HepG2 (cell line): ENCODE measurements around the gene KDM3B. TPM values are rescaled to one million over a fixed set of nuclear protein-coding genes. Genes with fewer than 3 reads are reported as not detected.

ENCODE experiments used
- CEBPG ChIP-seq: IDR thresholded peaks from 2 replicates; pipeline ENCODE4 v1.6.1; 2016
- FOXO1 ChIP-seq: sonication (generic); formaldehyde crosslinking; IDR thresholded peaks from 2 replicates; pipeline ENCODE4 v1.4.0; 2020; ENCODE audit warnings: missing genetic modification reagents
- GABPB1 ChIP-seq: IDR thresholded peaks from 2 replicates; pipeline ENCODE4 v1.6.1; 2016; ENCODE audit warnings: mild to moderate bottlenecking, missing genetic modification reagents, moderate library complexity, missing compliant biosample characterization
- HIVEP1 ChIP-seq: sonication (generic); formaldehyde crosslinking; IDR thresholded peaks from 2 replicates; pipeline ENCODE4 v1.4.0; 2020; ENCODE audit warnings: mild to moderate bottlenecking, missing genetic modification reagents
- NFE2L2 ChIP-seq: fragments of 150-350 bp; IDR thresholded peaks from 2 replicates; pipeline ENCODE4 v1.6.1; 2014; ENCODE audit warnings: low read length
- PCBP2 ChIP-seq: fragments of 200-400 bp; formaldehyde crosslinking; optimal IDR thresholded peaks from 2 replicates; pipeline ENCODE3; 2018; ENCODE audit warnings: low read length, low read depth; ENCODE audit not compliant: poor library complexity, severe bottlenecking
- RFXAP ChIP-seq: sonication (generic); formaldehyde crosslinking; IDR thresholded peaks from 2 replicates; pipeline ENCODE4 v1.4.0; 2020; ENCODE audit warnings: missing genetic modification reagents, borderline replicate concordance
- SIN3B ChIP-seq: fragments of 150-350 bp; IDR thresholded peaks from 2 replicates; pipeline ENCODE4 v1.6.1; 2014; ENCODE audit warnings: low read length
- TGIF2 ChIP-seq: IDR thresholded peaks from 2 replicates; pipeline ENCODE4 v1.6.1; 2016; ENCODE audit warnings: control low read depth, missing compliant biosample characterization
- ZMYM4 ChIP-seq: sonication (generic); formaldehyde crosslinking; IDR thresholded peaks from 2 replicates; pipeline ENCODE4 v1.8.1; 2023; ENCODE audit warnings: mild to moderate bottlenecking, missing genetic modification reagents
- ZNF292 ChIP-seq: sonication (generic); formaldehyde crosslinking; IDR thresholded peaks from 2 replicates; pipeline ENCODE4 v1.8.1; 2022; ENCODE audit warnings: mild to moderate bottlenecking, low read depth, missing genetic modification reagents, borderline replicate concordance
- ZNF589 ChIP-seq: sonication (generic); formaldehyde crosslinking; conservative IDR thresholded peaks from 2 replicates; pipeline ENCODE4 v1.8.0; 2022; ENCODE audit warnings: mild to moderate bottlenecking, moderate library complexity, missing genetic modification reagents
- ZNF678 ChIP-seq: sonication (generic); formaldehyde crosslinking; IDR thresholded peaks from 2 replicates; pipeline ENCODE4 v1.4.0; 2020; ENCODE audit warnings: mild to moderate bottlenecking, missing genetic modification reagents
- ZNF724P ChIP-seq: sonication (generic); formaldehyde crosslinking; IDR thresholded peaks from 2 replicates; pipeline ENCODE4 v1.8.0; 2022; ENCODE audit warnings: missing genetic modification reagents, borderline replicate concordance
- ZNF776 ChIP-seq: sonication (generic); formaldehyde crosslinking; IDR thresholded peaks from 2 replicates; pipeline ENCODE4 v1.4.0; 2020; ENCODE audit warnings: mild to moderate bottlenecking, missing genetic modification reagents
- ZNF792 ChIP-seq: IDR thresholded peaks from 2 replicates; pipeline ENCODE4 v1.6.1; 2016
- ZSCAN25 ChIP-seq: sonication (generic); formaldehyde crosslinking; IDR thresholded peaks from 2 replicates; pipeline ENCODE4 v1.8.0; 2022; ENCODE audit warnings: mild to moderate bottlenecking, missing genetic modification reagents
- polyA plus RNA-seq, 8 experiments: library from polyadenylated mRNA; depleted of rRNA in 3 of 8; stranded (reverse) in 7 of 8; unstranded in 1 of 8; fragments of >200 nt; fragmentation: Illumina TruSeq in 4 of 8; extraction: Trizol in 4 of 8; gene quantifications; 2 replicates each; pipeline versions ENCODE4 v1.2.1 to v1.2.3, GENCODE V29; 2011 to 2016; ENCODE audit warnings: low read depth in 4 of 8, missing spikeins in 1 of 8, mixed read lengths in 1 of 8; ENCODE audit not compliant: insufficient read depth in 1 of 8
- total RNA-seq, 5 experiments: library from RNA; depleted of rRNA; stranded (reverse); fragments of >200 nt; fragmentation: Illumina TruSeq; extraction: Trizol; gene quantifications; 2 replicates each; pipeline ENCODE4 v1.2.3, GENCODE V29; 2016; ENCODE audit warnings: low read depth in 1 of 5
- TF ChIP-seq, protein P1 (sequence below): sonication (generic); formaldehyde crosslinking; IDR thresholded peaks from 2 replicates; pipeline ENCODE4 v1.5.0; 2020; ENCODE audit warnings: missing genetic modification reagents
- TF ChIP-seq, protein P2 (sequence below): sonication (generic); formaldehyde crosslinking; IDR thresholded peaks from 2 replicates; pipeline ENCODE4 v1.4.0; 2020; ENCODE audit warnings: missing genetic modification reagents, borderline replicate concordance
- TF ChIP-seq, protein P3 (sequence below): sonication (generic); formaldehyde crosslinking; IDR thresholded peaks from 2 replicates; pipeline ENCODE4 v1.4.0; 2020; ENCODE audit warnings: missing genetic modification reagents, low read depth, mild to moderate bottlenecking, borderline replicate concordance
- TF ChIP-seq, protein P4 (sequence below), 2 experiments: sonication (generic) in 1 of 2; formaldehyde crosslinking in 1 of 2; IDR thresholded peaks; 2 replicates each; pipeline versions ENCODE4 v1.4.0 to v1.6.1; 2018 to 2020; ENCODE audit warnings: missing genetic modification reagents in 2 of 2, borderline replicate concordance in 1 of 2, low read depth in 1 of 2, mild to moderate bottlenecking in 1 of 2, missing biosample characterization in 1 of 2
- TF ChIP-seq, protein P5 (sequence below): sonication (generic); IDR thresholded peaks from 2 replicates; pipeline ENCODE4 v1.6.1; 2016; ENCODE audit warnings: low read depth, borderline replicate concordance
- TF ChIP-seq, protein P6 (sequence below): sonication (generic); formaldehyde crosslinking; IDR thresholded peaks from 2 replicates; pipeline ENCODE4 v1.4.0; 2020; ENCODE audit warnings: mild to moderate bottlenecking, missing genetic modification reagents

KDM3B gene
- total and polyA plus RNA-seq, 2 of the 13 experiments (the other 11 are each of a cell fraction or from before 2014, with no cell fraction given): 19.7 to 34.3 TPM

DNA sequence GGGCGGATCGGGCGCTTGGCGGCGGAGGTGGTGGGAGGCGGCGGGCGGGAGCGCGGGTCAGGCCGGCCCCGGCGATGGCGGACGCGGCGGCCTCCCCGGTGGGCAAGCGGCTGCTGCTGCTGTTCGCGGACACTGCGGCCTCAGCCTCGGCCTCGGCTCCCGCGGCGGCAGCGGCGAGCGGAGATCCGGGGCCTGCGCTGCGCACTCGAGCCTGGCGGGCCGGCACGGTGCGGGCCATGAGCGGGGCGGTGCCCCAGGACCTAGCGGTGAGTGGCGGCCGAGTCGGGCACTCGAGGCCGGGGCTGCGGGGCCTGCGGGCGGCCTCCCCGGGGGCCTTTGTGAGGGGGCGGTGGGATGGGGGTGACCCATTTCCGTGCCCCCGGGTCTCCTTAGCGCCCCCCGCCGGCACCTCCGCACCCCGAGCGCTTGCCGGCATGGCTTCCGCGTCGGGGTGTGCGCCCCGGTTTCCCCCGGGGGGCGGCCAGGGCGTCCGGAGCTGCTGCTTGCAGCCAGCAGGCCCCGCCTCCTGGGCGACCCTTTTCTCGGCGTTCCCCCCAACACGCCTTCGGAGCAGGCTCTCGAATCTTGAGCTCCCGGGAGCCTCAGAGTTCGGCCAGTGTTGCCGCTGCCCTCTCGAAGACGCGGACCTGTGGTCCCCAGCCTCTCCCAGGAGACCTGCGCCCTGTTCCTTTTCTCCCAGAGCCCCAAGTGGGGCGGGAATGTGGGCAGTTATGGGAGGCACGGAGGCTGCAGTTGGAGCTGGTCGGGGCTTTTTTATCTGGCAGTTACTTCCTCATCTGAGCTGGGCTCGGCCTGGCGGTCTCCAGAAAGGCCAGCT, 456 bp downstream of the KDM3B start (continued):
- 0 out of 2 replicates have a peak, but pooled peaks have one; percentile 4 for TF ChIP-seq RFXAP
- TF ChIP-seq, protein P1, sequence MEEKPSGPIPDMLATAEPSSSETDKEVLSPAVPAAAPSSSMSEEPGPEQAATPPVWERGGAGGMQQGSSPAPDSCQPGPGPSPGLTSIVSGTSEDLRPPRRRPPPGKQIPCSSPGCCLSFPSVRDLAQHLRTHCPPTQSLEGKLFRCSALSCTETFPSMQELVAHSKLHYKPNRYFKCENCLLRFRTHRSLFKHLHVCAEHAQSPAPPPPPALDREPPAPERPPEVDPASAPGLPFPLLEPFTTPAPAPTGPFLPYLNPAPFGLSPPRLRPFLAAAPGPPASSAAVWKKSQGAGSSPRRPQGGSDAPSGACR (CRISPR knock-in tag): no peak
- TF ChIP-seq ZNF724P: no peak; the same call in 1 of the 2 replicates
- TF ChIP-seq TGIF2 (CRISPR knock-in tag): no peak
- TF ChIP-seq ZMYM4 (CRISPR knock-in tag): peak; percentile 54; the same call in 1 of the 2 replicates
- TF ChIP-seq GABPB1 (CRISPR knock-in tag): peak; percentile 63; the same call in 1 of the 2 replicates
- TF ChIP-seq, protein P2, sequence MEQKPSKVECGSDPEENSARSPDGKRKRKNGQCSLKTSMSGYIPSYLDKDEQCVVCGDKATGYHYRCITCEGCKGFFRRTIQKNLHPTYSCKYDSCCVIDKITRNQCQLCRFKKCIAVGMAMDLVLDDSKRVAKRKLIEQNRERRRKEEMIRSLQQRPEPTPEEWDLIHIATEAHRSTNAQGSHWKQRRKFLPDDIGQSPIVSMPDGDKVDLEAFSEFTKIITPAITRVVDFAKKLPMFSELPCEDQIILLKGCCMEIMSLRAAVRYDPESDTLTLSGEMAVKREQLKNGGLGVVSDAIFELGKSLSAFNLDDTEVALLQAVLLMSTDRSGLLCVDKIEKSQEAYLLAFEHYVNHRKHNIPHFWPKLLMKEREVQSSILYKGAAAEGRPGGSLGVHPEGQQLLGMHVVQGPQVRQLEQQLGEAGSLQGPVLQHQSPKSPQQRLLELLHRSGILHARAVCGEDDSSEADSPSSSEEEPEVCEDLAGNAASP (CRISPR knock-in tag): no peak
- TF ChIP-seq, protein P3, sequence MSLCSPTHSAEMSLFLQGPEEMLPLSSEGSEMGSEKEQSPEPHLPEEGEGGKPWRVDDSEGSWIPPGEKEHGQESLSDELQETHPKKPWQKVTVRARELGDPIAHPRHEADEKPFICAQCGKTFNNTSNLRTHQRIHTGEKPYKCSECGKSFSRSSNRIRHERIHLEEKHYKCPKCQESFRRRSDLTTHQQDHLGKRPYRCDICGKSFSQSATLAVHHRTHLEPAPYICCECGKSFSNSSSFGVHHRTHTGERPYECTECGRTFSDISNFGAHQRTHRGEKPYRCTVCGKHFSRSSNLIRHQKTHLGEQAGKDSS: no peak
- no peak for TF ChIP-seq ZSCAN25 (CRISPR knock-in tag)
- no peak for TF ChIP-seq PCBP2
- no peak for TF ChIP-seq ZNF589
- no peak for TF ChIP-seq CEBPG
- TF ChIP-seq ZNF292: no peak
- no peak for TF ChIP-seq SIN3B
- 0 out of 2 replicates have a peak, but pooled peaks have one; percentile 25 for TF ChIP-seq HIVEP1 (CRISPR knock-in tag)
- TF ChIP-seq, protein P4, sequence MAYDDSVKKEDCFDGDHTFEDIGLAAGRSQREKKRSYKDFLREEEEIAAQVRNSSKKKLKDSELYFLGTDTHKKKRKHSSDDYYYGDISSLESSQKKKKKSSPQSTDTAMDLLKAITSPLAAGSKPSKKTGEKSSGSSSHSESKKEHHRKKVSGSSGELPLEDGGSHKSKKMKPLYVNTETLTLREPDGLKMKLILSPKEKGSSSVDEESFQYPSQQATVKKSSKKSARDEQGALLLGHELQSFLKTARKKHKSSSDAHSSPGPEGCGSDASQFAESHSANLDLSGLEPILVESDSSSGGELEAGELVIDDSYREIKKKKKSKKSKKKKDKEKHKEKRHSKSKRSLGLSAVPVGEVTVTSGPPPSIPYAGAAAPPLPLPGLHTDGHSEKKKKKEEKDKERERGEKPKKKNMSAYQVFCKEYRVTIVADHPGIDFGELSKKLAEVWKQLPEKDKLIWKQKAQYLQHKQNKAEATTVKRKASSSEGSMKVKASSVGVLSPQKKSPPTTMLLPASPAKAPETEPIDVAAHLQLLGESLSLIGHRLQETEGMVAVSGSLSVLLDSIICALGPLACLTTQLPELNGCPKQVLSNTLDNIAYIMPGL (CRISPR knock-in tag; IDR thresholded peaks at IDR 0.05; ENCODE audit: borderline replicate concordance in 1 of 2, low read depth in 1 of 2): peak; percentile 49 to 97
- TF ChIP-seq, protein P5, sequence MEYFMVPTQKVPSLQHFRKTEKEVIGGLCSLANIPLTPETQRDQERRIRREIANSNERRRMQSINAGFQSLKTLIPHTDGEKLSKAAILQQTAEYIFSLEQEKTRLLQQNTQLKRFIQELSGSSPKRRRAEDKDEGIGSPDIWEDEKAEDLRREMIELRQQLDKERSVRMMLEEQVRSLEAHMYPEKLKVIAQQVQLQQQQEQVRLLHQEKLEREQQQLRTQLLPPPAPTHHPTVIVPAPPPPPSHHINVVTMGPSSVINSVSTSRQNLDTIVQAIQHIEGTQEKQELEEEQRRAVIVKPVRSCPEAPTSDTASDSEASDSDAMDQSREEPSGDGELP: no peak
- TF ChIP-seq, protein P6, sequence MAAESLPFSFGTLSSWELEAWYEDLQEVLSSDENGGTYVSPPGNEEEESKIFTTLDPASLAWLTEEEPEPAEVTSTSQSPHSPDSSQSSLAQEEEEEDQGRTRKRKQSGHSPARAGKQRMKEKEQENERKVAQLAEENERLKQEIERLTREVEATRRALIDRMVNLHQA (CRISPR knock-in tag): no peak
- TF ChIP-seq ZNF792 (CRISPR knock-in tag): no peak
- TF ChIP-seq ZNF678 (CRISPR knock-in tag): peak; percentile 79; the same call in 1 of the 2 replicates
- TF ChIP-seq FOXO1 (CRISPR knock-in tag): no peak
- no peak for TF ChIP-seq NFE2L2
- no peak for TF ChIP-seq ZNF776 (CRISPR knock-in tag)
